Astrocyte of the hippocampus (primary cell): ENCODE data around the gene DHX40.
"Not testable (repeated sequence)": the region's sequence is repeated elsewhere in the genome, so short reads cannot be mapped to it uniquely, and the experiment has no call there.

Source experiments
- DNase-seq: peaks from one replicate; pipeline ENCODE4 v3.0.0; 2011; ENCODE audit warnings: low read depth, low spot score

The DHX40 gene, protein sequence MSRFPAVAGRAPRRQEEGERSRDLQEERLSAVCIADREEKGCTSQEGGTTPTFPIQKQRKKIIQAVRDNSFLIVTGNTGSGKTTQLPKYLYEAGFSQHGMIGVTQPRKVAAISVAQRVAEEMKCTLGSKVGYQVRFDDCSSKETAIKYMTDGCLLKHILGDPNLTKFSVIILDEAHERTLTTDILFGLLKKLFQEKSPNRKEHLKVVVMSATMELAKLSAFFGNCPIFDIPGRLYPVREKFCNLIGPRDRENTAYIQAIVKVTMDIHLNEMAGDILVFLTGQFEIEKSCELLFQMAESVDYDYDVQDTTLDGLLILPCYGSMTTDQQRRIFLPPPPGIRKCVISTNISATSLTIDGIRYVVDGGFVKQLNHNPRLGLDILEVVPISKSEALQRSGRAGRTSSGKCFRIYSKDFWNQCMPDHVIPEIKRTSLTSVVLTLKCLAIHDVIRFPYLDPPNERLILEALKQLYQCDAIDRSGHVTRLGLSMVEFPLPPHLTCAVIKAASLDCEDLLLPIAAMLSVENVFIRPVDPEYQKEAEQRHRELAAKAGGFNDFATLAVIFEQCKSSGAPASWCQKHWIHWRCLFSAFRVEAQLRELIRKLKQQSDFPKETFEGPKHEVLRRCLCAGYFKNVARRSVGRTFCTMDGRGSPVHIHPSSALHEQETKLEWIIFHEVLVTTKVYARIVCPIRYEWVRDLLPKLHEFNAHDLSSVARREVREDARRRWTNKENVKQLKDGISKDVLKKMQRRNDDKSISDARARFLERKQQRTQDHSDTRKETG

GRCh38 chr17:59565171-59565958 lies at the start of gene DHX40:
Gene DHX40 (plus strand): TSS chr17:59565610. CDS start chr17:59565672, 62 bp downstream.
- DNase-seq: peak; percentile 98

GRCh38 chr17:59516451-59516850 lies 49.0 kb upstream of the DHX40 start:
- DNase-seq: no peak

GRCh38 chr17:59519132-59519531 lies 46.3 kb upstream of the DHX40 start:
- DNase-seq: no peak

DNA sequence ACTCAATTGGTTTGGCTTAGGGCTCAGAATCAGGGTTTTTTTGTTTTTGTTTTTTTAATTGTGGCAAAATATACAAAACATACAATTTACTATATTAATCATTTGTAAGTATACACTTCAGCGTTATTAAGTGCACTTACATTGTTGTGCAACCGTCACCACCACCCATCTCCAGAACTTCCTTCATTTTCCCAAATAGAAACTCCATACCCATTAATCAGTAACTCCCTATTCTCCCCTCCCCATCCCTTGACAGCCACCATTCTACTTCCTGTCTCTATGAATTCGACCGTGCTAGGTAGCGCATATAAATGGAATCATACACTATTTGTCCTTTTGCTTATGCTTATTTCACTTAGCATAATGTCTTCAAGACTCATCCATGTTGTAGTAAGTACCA lies 45.2 kb upstream of the DHX40 start:
- DNase-seq: no peak

- peak; percentile 75 for DNase-seq
Measured at GRCh38 chr17:59521465-59522126, 43.8 kb upstream of the DHX40 start.

GRCh38 chr17:59524930-59525329 lies 40.5 kb upstream of the DHX40 start:
- DNase-seq: not testable (repeated sequence)

- DNase-seq: no peak
Measured at GRCh38 chr17:59525668-59526067, 39.7 kb upstream of the DHX40 start.

DNA sequence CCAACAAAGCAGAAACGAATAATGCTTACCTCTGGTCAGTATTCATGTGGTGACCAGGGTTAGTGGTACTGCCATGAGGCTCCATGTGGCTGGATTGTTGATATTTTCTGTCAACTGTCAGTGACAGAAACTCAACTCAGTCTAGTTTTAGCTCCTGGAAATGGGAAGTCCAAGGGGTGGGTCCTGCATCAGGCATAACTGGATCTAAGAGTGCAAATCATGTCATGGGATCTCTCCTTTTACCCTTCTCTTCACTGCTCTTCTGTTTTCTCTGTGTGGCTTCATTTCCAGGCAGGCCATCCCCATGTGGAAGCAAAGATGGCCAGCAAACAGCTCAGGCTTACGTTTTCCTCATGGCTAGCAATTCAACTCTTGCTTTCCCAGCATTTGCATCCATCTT lies 39.0 kb upstream of the DHX40 start:
- no peak for DNase-seq

DNA sequence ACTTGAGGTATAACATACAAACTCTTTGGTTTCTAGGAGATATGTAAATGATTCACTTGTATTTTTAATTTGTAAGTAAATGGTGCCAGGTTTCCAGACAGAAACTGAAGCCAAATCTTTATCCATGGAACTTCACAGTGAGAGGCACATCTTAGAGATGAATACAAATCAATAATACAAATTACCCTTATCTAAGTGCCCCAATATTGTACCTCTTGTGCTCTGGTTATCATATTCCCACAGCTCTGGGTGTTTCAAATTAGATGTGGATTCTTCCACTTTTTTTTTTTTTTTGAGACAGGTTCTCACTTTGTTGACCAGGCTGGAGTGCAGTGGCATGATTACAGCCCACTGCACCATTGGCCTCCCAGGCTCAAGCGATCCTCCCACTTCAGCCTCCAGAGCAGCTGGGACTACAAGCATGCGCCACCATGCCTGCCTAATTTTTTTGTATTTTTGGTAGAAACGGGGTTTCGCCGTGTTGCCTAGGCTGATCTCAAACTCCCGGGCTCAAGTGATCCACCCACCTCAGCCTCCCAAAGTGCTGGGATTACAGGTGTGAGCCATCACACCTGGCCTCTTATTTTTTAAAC lies 38.0 kb upstream of the DHX40 start:
- DNase-seq: no peak

GRCh38 chr17:59527931-59528330 lies 37.5 kb upstream of the DHX40 start:
- no peak for DNase-seq

- DNase-seq: no peak
Measured at GRCh38 chr17:59530531-59530930, 34.9 kb upstream of the DHX40 start.

DNA sequence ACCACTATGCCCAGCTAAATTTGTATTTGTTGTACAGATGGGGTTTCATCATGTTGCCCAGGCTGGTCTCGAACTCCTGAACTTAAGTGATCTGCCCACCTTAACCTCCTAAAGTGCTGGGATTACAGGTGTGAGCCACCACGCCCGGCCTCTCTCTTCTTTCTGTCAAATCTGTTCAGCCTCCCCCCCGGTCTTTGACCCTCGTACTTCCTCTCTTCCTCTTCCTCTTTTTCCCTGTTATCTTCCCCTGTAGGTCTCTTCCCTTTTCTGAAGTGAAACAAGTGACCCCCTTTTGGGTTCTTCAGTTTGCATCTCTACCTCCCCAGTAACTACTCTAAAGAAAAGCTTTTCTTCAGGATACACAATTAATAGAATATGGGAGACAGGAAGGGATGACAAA lies 31.7 kb upstream of the DHX40 start:
- no peak for DNase-seq

GRCh38 chr17:59534583-59534982 lies 30.8 kb upstream of the DHX40 start:
- no peak for DNase-seq

DNA sequence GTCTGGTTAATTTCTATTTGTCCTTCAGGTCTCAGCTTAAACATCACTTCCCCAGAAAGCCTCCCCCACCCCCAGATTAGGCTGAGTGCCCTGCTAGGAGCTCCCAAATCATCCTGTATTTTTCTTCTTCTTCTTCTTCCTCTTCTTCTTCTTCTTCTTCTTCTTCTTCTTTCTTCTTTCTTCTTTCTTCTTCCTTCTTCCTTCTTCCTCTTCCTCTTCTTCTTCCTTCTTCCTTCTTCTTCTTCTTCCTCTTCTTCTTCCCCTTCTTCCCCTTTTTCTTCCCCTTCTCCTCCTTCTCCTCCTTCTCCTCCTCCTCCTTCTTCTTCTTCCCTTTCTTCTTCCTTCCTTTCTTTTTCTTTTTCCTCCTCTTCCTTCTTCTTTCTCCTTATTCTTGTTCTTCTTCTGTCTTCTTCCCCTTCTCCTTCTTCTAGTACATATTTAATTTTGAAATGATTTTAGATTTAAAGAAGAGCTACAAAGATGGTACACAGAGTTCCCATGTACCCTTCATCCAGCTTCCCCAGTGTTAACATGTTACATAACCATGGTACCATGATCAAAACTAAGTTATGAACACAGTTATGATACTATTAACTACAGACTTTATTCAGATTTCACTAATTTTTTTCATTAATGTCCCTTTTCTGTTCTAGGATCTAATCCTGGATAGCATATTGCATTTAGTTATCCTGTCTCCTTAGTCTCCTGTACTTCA lies 27.1 kb upstream of the DHX40 start:
- DNase-seq: no peak

GRCh38 chr17:59542960-59543635 lies 22.3 kb upstream of the DHX40 start:
- DNase-seq: no peak

GRCh38 chr17:59545942-59546341 lies 19.5 kb upstream of the DHX40 start:
- no peak for DNase-seq

DNA sequence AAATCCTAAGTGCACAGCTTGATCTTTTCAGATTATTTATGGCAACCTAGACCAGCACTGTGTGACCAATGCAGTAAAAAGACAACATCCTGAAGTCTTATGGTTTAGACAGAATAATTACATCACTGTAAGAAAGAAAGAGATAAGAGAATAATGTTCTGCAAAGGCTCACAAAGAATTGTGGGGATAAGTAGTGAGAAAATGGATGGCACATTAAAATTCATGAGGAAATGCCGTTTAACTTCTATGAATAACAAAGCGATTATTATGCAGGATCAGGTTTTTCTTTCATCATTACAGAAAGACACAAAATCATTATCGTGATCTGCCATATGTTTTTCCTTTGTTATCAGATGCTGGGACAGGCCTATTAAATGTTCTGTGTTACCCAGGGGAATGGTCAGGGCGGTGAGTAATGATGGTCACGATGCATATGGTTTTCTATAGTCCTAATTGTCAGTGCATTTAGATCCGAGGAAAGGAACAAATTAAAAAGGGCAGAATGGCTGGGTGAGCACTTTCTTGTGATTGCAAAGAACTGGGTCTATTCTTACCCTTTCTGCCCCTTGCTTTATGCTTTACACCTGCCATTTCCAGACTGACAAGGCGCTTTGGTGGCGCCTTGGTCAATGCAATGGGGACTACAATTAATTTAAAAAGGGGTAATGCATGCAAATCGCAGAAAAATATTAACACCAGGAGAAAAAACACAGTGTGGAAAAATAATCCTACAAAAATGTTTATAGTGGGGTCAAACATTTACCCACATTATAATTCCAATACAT lies 18.1 kb upstream of the DHX40 start:
- DNase-seq: peak; percentile 4

DNA sequence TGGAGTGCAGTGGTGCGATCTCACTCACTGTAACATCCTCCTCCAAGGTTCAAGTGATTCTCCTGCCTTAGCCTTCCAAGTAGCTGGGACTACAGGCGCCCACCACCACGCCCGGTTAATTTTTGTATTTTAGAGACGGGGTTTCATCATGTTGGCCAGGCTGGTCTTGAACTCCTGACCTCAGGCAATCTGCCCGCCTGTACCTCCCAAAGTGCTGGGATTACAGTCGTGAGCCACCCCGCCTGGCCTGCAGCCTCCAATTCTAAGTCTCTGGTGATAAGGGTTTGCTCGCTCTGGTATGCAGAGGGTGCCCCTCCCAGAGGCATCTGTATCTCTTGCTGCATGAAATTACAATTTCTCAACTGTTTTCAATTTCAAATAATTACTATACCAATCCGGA lies 16.4 kb upstream of the DHX40 start:
- not testable (repeated sequence) for DNase-seq

- no peak for DNase-seq
Measured at GRCh38 chr17:59550703-59551102, 14.7 kb upstream of the DHX40 start.
